ENCODE results near the gene DDIT3. TPM values are rescaled to one million over a fixed set of nuclear protein-coding genes. Genes with fewer than 3 reads are reported as not detected.
A peak's percentile ranks its signal among the peaks of the same experiment; 100 is the strongest.

DDIT3 gene
- total RNA-seq, 1 experiment from 2014 or later: 61.9 TPM

DNA sequence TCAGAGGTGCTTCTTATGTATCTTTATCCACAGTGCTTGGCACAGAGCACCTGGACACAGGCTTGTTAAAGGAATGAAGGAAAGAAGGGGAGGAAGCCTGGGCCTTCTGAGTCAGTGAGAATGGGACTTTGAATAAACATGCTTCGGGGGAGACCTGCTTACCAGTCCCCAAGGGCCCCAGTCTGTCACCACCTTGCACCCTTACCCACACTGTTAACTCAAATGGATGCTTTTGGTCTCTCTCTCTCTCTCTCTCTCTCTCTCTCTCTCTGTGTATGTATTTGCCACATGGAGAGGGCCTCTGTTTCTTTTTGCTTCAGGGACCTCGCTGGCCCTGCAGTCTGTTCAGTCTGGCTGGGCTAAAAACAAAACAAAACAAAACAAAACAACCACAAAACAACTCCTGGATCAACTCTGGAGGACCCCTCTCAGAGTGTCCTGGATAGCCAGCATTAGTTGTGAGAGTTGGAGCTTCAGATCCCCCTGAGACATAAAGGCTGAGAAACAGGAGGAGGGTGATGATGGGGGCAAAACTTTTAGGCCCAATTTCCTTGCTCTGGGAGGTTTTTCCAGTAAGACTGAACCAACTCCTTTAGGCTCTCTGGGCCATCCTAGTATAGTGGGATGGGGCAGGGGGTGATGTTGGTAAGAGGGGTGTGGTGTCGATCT, 31.5 kb upstream of the DDIT3 start:
- Histone ChIP-seq H3K27me3 (replicated peaks; ENCODE audit: insufficient read depth, low read depth, low read length, poor library complexity) (no peaks in the 10 kb centered on the region), H3K4me3 (ENCODE audit: low read depth, low read length, poor library complexity, severe bottlenecking) (no peak overlapping the region), H3K4me1 (ENCODE audit: insufficient read depth, low read length, poor library complexity, severe bottlenecking) (peaks cover 11% of the 10 kb centered on the region), H3K9me3 (ENCODE audit: low read depth, low read length, poor library complexity, severe bottlenecking) (no peaks in the 10 kb centered on the region), H3K36me3 (ENCODE audit: insufficient read depth, low read length, poor library complexity, severe bottlenecking) (no peaks in the 10 kb centered on the region), H3K27ac (ENCODE audit: low read depth, low read length, poor library complexity, severe bottlenecking) (no peak overlapping the region)
- CTCF ChIA-PET: no interaction called here
- no TSS peak for BruUV-seq (replicated peaks)
- intact Hi-C loops (cut with micrococcal nuclease; ENCODE audit: unreplicated experiment): no loop called here
- POLR2A ChIA-PET (ENCODE audit: low non-redundant PET): no interaction called here
- no peak for DNase-seq (ENCODE audit: low spot score)
- TF ChIP-seq, protein P1, sequence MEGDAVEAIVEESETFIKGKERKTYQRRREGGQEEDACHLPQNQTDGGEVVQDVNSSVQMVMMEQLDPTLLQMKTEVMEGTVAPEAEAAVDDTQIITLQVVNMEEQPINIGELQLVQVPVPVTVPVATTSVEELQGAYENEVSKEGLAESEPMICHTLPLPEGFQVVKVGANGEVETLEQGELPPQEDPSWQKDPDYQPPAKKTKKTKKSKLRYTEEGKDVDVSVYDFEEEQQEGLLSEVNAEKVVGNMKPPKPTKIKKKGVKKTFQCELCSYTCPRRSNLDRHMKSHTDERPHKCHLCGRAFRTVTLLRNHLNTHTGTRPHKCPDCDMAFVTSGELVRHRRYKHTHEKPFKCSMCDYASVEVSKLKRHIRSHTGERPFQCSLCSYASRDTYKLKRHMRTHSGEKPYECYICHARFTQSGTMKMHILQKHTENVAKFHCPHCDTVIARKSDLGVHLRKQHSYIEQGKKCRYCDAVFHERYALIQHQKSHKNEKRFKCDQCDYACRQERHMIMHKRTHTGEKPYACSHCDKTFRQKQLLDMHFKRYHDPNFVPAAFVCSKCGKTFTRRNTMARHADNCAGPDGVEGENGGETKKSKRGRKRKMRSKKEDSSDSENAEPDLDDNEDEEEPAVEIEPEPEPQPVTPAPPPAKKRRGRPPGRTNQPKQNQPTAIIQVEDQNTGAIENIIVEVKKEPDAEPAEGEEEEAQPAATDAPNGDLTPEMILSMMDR (conservative IDR thresholded peaks at IDR 0.05; ENCODE audit: low read depth, low read length): no peak
- TF ChIP-seq EZH2 (IDR thresholded peaks at IDR 0.05; ENCODE audit: borderline replicate concordance, low read depth, low read length, poor library complexity, severe bottlenecking): no peak

DNA sequence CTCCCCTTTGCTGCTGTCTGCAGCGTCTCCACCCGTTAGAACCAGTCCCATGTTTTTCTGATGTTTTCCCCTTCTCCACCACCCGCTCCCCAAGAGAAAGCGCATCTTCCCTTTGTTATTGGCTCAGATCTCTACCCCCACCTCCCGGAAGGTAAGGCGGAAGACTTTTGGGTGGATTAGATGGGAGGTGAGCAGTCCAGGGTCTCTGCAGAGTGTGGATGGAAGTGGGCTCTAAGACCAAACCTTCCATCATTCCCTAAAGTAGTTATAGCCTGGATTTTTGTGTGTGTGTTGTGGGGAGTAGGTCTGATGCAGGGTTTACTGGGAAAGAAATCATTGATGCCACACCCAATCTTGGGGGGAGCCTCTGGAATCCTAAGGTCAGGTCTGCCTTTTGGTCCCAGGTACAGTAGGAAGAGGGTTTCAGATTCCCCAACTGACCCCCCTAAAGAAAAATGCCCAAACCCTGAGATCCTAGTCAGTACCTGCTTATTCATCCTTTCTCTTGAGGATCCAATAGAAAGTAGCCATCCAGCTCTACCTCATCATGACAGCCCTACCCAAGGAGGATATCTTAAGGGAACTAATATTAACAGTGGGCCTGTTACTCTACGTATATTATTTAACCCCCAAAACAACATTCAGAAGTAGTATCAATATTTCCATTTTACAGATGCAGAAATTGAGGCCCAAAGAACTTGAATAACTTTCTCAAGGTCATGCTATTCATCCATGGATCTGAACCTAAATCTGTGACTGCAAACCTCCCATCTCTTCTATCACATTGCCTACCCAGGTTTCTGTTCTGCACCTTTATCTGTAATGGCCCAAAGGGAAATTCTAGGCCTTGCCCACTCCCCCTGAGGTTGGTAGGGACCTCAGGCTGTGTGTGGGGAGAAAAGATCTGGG, 30.6 kb upstream of the DDIT3 start:
- CTCF ChIA-PET: no interaction called here
- TF ChIP-seq, protein P1 (conservative IDR thresholded peaks at IDR 0.05; ENCODE audit: low read depth, low read length): no peak
- TF ChIP-seq EZH2 (IDR thresholded peaks at IDR 0.05; ENCODE audit: borderline replicate concordance, low read depth, low read length, poor library complexity, severe bottlenecking): no peak
- no TSS peak for BruUV-seq (replicated peaks)
- Histone ChIP-seq H3K4me1 (ENCODE audit: insufficient read depth, low read length, poor library complexity, severe bottlenecking) (peaks cover 15% of the 10 kb centered on the region), H3K4me3 (ENCODE audit: low read depth, low read length, poor library complexity, severe bottlenecking) (peak overlapping the region; percentile 57), H3K36me3 (ENCODE audit: insufficient read depth, low read length, poor library complexity, severe bottlenecking) (no peaks in the 10 kb centered on the region), H3K27me3 (replicated peaks; ENCODE audit: insufficient read depth, low read depth, low read length, poor library complexity) (no peaks in the 10 kb centered on the region), H3K27ac (ENCODE audit: low read depth, low read length, poor library complexity, severe bottlenecking) (no peak overlapping the region), H3K9me3 (ENCODE audit: low read depth, low read length, poor library complexity, severe bottlenecking) (no peaks in the 10 kb centered on the region)
- no peak for DNase-seq (ENCODE audit: low spot score)
- intact Hi-C loops (cut with micrococcal nuclease; ENCODE audit: unreplicated experiment): no loop called here
- POLR2A ChIA-PET (ENCODE audit: low non-redundant PET): no interaction called here

DNA sequence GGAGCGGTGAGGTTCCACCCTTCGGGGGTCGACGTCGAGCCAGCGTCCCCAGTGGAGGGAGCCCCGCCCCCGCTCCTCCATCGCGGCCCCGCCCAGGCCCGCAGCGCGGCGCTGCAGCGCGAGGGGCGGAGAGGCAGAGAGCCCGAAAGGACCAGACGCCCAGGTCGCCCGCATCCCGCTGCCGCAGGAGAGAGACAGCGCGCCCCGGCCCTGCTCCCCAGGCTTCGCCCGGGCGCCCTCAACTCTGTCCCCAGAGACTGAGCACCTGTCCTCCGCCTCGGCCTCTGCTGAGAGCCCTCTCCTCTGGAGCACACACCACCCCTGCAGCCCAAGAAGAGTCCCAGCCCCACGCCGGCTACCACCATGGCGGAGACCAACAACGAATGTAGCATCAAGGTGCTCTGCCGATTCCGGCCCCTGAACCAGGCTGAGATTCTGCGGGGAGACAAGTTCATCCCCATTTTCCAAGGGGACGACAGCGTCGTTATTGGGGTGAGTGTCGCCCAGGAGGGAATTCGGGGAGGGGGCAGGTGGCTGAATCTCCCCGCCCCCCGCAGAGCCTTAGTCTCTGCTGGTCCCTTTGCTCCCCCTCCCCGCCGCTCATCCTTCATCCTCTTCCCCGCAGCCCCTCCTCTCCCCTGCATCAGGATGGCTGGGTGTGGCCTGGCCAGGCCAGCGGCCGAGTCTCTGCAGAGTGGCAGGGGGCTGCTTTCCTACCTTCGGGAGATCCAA, 29.8 kb upstream of the DDIT3 start, which contains the start of gene KIF5A:
Gene KIF5A (plus strand): TSS at position 136 of the 732 bp plus-strand sequence. CDS start 228 bp downstream, at position 364.
- POLR2A ChIA-PET (ENCODE audit: low non-redundant PET): no interaction called here
- H3K27ac ChIP-seq (ENCODE audit: low read depth, low read length, poor library complexity, severe bottlenecking): no peak within 1 kb of the TSS
- H3K27me3 ChIP-seq (replicated peaks; ENCODE audit: insufficient read depth, low read depth, low read length, poor library complexity): no peaks in the 10 kb centered on the region

More for the DNA sequence above, 29.8 kb upstream of the DDIT3 start, which contains the start of gene KIF5A:
- intact Hi-C loops (cut with micrococcal nuclease; ENCODE audit: unreplicated experiment): no loop called here
- Histone ChIP-seq H3K36me3 (ENCODE audit: insufficient read depth, low read length, poor library complexity, severe bottlenecking) (no peaks in the 10 kb centered on the region), H3K9me3 (ENCODE audit: low read depth, low read length, poor library complexity, severe bottlenecking) (no peaks in the 10 kb centered on the region), H3K4me3 (ENCODE audit: low read depth, low read length, poor library complexity, severe bottlenecking) (peak within 1 kb of the TSS; percentile 57), H3K4me1 (ENCODE audit: insufficient read depth, low read length, poor library complexity, severe bottlenecking) (peaks cover 23% of the 10 kb centered on the region)
- peak; percentile 63 for DNase-seq (ENCODE audit: low spot score)
- no peak for TF ChIP-seq EZH2 (IDR thresholded peaks at IDR 0.05; ENCODE audit: borderline replicate concordance, low read depth, low read length, poor library complexity, severe bottlenecking)
- TF ChIP-seq, protein P1 (conservative IDR thresholded peaks at IDR 0.05; ENCODE audit: low read depth, low read length): no peak
- CTCF ChIA-PET: no interaction called here
- no TSS peak for BruUV-seq (replicated peaks)
